ENCODE measurements around the gene HNRNPUL1. TPM values are rescaled to one million over a fixed set of nuclear protein-coding genes. Genes with fewer than 3 reads are reported as not detected.
A peak's percentile ranks its signal among the peaks of the same experiment; 100 is the strongest.

The HNRNPUL1 gene
- total RNA-seq, 1 donor from 2014 or later = 154 TPM

GRCh38 chr19:41327576-41328156 lies 63.5 kb downstream of the HNRNPUL1 start:
- DNase-seq (ENCODE audit: low read depth) = no peak
- no peak for TF ChIP-seq CTCF (conservative IDR thresholded peaks at IDR 0.05; ENCODE audit: low read depth, low read length)
- peak overlapping the region; percentile 46 for H3K4me3 ChIP-seq (ENCODE audit: low read depth, low read length)

GRCh38 chr19:41328157-41328841 lies 64.1 kb downstream of the HNRNPUL1 start:
- H3K4me3 ChIP-seq (ENCODE audit: low read depth, low read length) = no peak overlapping the region
- TF ChIP-seq CTCF (conservative IDR thresholded peaks at IDR 0.05; ENCODE audit: low read depth, low read length) = no peak
- no peak for DNase-seq (ENCODE audit: low read depth)

GRCh38 chr19:41328842-41329225 lies 64.7 kb downstream of the HNRNPUL1 start:
- no peak for DNase-seq (ENCODE audit: low read depth)
- no peak for TF ChIP-seq CTCF (conservative IDR thresholded peaks at IDR 0.05; ENCODE audit: low read depth, low read length)
- no peak overlapping the region for H3K4me3 ChIP-seq (ENCODE audit: low read depth, low read length)

- no peak for DNase-seq (ENCODE audit: low read depth)
- H3K4me3 ChIP-seq (ENCODE audit: low read depth, low read length) = no peak overlapping the region
- no peak for TF ChIP-seq CTCF (conservative IDR thresholded peaks at IDR 0.05; ENCODE audit: low read depth, low read length)
Observed at GRCh38 chr19:41330481-41330880, 66.3 kb downstream of the HNRNPUL1 start.

GRCh38 chr19:41330946-41331678 lies 66.9 kb downstream of the HNRNPUL1 start:
- no peak for TF ChIP-seq CTCF (conservative IDR thresholded peaks at IDR 0.05; ENCODE audit: low read depth, low read length)
- DNase-seq (ENCODE audit: low read depth) = no peak
- no peak overlapping the region for H3K4me3 ChIP-seq (ENCODE audit: low read depth, low read length)

GRCh38 chr19:41332000-41332399 lies 67.8 kb downstream of the HNRNPUL1 start:
- no peak overlapping the region for H3K4me3 ChIP-seq (ENCODE audit: low read depth, low read length)
- DNase-seq (ENCODE audit: low read depth) = no peak
- TF ChIP-seq CTCF (conservative IDR thresholded peaks at IDR 0.05; ENCODE audit: low read depth, low read length) = no peak

Measured in epithelial cell of proximal tubule (primary cell).